HUES64 (cell line): ENCODE results near the gene ZNF594.
"Not testable (repeated sequence)": the region's sequence is repeated elsewhere in the genome, so short reads cannot be mapped to it uniquely, and the experiment has no call there.

Source experiments
- H3K27ac ChIP-seq: 2 replicates; pipeline ENCODE4 v1.7.0; 2013; ENCODE audit warnings: low read depth, low read length, inconsistent platforms
- H3K27me3 ChIP-seq: 2 replicates; pipeline ENCODE4 v1.6.1; 2013; ENCODE audit warnings: mild to moderate bottlenecking, low read length; ENCODE audit not compliant: insufficient read depth
- H3K36me3 ChIP-seq: 2 replicates; pipeline ENCODE4 v1.6.1; 2013; ENCODE audit warnings: mild to moderate bottlenecking, low read length; ENCODE audit not compliant: insufficient read depth
- H3K4me1 ChIP-seq: 2 replicates; pipeline ENCODE4 v1.6.1; 2013; ENCODE audit warnings: mild to moderate bottlenecking, low read length, moderate library complexity; ENCODE audit not compliant: insufficient read depth
- H3K4me3 ChIP-seq: 2 replicates; pipeline ENCODE4 v1.5.1; 2013; ENCODE audit warnings: mild to moderate bottlenecking, low read length, moderate library complexity
- H3K9ac ChIP-seq: 2 replicates; pipeline ENCODE4 v1.6.1; 2013; ENCODE audit warnings: mild to moderate bottlenecking, low read depth, low read length
- H3K9me3 ChIP-seq: 2 replicates; pipeline ENCODE4 v1.6.1; 2013; ENCODE audit warnings: low read depth, low read length; ENCODE audit not compliant: insufficient read depth
- WGBS: fragments of 150-250, 120-280 bp; methylation state at CpG from one replicate; pipeline ENCODE4 v1.1.7; 2013; ENCODE audit warnings: missing lambda C conversion rate; 5-methylcytosine and 5-hydroxymethylcytosine counted together

ZNF594 gene

DNA sequence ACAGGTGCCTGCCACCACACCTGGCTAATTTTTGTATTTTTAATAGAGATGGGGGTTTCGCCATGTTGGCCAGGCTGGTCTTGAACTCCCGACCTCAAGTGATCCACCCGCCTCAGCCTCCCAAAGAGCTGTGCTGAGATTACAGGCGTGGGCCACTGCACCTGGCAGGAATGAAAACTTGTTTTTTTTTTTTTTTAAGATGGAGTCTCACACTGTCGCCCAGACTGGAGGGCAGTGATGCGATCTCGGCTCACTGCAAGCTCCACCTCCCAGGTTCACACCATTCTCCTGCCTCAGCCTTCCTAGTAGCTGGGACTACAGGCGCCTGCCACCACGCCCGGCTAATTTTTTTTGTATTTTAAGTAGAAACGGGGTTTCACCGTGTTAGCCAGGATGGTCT is 30.2 kb upstream of the ZNF594 start:
- not testable (repeated sequence) for H3K9me3 ChIP-seq, H3K4me1 ChIP-seq, H3K9ac ChIP-seq, H3K27me3 ChIP-seq, H3K27ac ChIP-seq, H3K36me3 ChIP-seq, H3K4me3 ChIP-seq
- 97% methylated on average over 12 of the region's 12 CpGs for WGBS

DNA sequence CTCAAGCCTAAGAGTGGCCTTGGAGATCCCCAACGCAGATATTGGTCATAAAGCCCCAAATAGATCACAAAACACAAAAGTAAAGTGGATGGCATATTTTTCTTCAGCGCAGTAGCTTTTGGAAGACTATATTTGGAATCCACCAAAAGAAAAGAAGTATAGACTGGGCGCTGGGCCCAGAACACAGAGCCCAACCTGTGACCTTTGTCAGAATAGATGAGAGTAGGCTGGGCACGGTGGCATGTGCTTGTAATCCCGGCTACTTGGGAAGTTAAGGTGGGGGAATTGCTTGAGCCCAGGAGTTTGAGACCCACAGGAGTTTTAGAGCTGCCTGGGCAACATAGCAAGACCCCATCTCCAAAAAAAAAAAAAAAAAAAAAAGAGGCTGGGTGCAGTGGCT is 28.4 kb upstream of the ZNF594 start:
- Histone ChIP-seq H3K9ac (no peak overlapping the region), H3K27me3 (no peaks in the 10 kb centered on the region), H3K4me3 (no peak overlapping the region), H3K27ac (no peak overlapping the region), H3K9me3 (no peaks in the 10 kb centered on the region), H3K36me3 (no peaks in the 10 kb centered on the region), H3K4me1 (no peaks in the 10 kb centered on the region)
- WGBS, result 98% methylated on average over 5 of the region's 5 CpGs

DNA sequence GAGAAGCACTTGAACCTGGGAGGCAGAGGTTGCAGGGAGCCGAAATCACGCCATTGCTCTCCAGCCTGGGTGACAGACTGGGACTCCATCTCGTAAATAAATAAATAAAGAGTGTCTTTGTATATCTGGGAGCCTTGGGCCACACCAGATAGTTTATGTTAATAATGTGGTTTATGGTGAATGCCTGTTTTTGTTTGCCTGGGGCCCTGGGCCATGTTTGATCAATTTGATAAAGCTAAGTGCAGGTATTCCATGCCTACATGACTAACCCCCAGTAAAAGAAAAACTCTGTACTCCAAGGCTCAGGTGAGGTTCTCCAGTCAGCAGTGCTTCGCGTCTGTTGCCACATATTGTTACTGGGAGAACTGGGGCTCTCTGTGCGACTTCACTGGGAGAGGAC is 27.9 kb upstream of the ZNF594 start:
- Histone ChIP-seq H3K9me3 (no peaks in the 10 kb centered on the region), H3K9ac (no peak overlapping the region), H3K4me3 (no peak overlapping the region), H3K36me3 (no peaks in the 10 kb centered on the region), H3K4me1 (no peaks in the 10 kb centered on the region), H3K27ac (no peak overlapping the region), H3K27me3 (no peaks in the 10 kb centered on the region)
- 95% methylated on average over 6 of the region's 6 CpGs for WGBS

DNA sequence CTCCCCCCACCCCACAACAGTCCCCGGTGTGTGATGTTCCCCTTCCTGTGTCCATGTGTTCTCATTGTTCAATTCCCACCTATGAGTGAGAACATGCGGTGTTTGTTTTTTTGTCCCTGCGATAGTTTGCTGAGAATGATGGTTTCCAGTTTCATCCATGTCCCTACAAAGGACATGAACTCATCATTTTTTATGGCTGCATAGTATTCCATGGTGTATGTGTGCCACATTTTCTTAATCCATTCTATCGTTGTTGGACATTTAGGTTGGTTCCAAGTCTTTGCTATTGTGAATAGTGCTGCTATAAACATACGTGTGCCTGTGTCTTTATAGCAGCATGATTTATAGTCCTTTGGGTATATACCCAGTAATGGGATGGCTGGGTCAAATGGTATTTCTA is 25.9 kb upstream of the ZNF594 start:
- H3K9me3 ChIP-seq, H3K4me3 ChIP-seq, H3K27me3 ChIP-seq, H3K9ac ChIP-seq, H3K36me3 ChIP-seq, H3K27ac ChIP-seq, H3K4me1 ChIP-seq: not testable (repeated sequence)
- 100% methylated on average over 2 of the region's 5 CpGs for WGBS

DNA sequence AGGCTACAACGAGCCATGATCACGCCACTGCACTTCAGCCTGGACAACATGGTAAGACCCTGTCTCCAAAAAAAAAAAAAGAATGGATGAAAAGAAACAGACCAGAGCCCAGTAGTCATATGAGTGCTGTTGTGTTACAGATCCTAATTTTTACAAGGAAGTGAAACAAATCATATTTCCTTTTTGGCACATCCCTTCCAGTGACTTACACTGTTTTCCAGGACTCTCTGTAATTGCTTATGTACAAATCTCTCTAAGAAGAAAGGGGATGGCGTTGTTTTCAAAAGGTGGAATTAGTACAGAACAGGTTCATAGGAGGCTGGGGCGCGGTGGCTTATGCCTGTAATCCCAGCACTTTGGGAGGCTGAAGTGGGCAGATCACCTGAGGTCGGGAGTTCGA is 19.8 kb upstream of the ZNF594 start:
- H3K9me3 ChIP-seq, result no peaks in the 10 kb centered on the region
- H3K27ac ChIP-seq, result no peak overlapping the region
- H3K36me3 ChIP-seq, result no peaks in the 10 kb centered on the region
- H3K9ac ChIP-seq, result no peak overlapping the region
- no peaks in the 10 kb centered on the region for H3K4me1 ChIP-seq
- no peaks in the 10 kb centered on the region for H3K27me3 ChIP-seq
- H3K4me3 ChIP-seq, result no peak overlapping the region
- 97% methylated on average over 7 of the region's 7 CpGs for WGBS

DNA sequence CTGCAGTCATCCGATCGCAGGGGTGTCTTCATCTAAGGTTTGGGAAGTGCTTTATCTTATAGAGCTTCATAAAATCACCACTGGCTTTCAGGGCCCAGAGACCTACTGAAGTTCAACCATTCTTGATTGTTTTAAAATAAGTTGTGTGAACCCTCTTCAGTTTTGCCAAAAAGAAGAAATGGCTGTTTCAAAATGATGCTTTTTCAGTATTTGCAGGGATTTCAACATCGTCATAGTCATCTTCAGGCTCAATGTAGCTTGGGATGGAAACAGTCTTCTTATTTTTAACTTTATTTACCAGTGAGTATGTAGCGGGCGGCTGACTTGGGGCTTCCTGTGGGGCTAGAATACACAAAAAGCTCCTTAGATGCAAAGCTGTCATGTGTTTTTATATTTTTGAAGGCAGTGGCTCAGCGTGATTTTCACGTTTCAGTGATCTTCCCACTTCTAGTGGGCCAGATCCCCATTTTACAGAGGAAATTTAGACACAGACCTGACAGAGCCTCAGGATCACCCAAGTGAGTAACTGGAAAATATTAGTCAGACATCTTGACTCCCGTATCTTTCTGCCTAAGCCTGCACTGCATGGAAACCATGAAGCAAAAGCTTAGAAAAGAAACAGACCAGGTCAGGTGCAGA is 19.1 kb upstream of the ZNF594 start:
- H3K27me3 ChIP-seq, result no peaks in the 10 kb centered on the region
- no peak overlapping the region for H3K9ac ChIP-seq
- H3K4me1 ChIP-seq, result no peaks in the 10 kb centered on the region
- WGBS, result 94% methylated on average over 8 of the region's 8 CpGs
- no peaks in the 10 kb centered on the region for H3K9me3 ChIP-seq
- H3K36me3 ChIP-seq, result no peaks in the 10 kb centered on the region
- H3K4me3 ChIP-seq, result no peak overlapping the region
- H3K27ac ChIP-seq, result no peak overlapping the region

DNA sequence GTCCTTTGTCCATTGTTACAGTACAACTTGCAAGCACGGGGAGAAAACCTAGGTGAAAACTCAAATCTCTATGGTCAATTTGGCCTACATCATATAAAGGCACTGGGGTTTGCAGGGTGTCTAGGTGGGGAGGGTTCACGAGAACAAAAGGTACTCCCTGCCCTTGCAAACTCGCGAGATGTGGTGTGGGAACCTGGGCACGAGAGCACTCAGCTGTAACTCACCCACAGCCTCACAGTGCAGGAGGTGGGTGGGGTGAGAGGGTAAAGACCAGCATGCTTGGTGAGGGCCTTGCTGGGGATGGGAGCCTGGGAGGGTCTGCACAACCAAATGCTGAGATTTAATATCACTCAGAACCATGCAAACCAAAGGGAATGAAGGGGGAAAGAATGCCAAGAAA is 18.4 kb upstream of the ZNF594 start:
- no peaks in the 10 kb centered on the region for H3K4me1 ChIP-seq
- H3K27ac ChIP-seq, result no peak overlapping the region
- H3K4me3 ChIP-seq, result no peak overlapping the region
- WGBS, result 97% methylated on average over 5 of the region's 5 CpGs
- no peaks in the 10 kb centered on the region for H3K9me3 ChIP-seq
- H3K36me3 ChIP-seq, result no peaks in the 10 kb centered on the region
- no peak overlapping the region for H3K9ac ChIP-seq
- no peaks in the 10 kb centered on the region for H3K27me3 ChIP-seq

DNA sequence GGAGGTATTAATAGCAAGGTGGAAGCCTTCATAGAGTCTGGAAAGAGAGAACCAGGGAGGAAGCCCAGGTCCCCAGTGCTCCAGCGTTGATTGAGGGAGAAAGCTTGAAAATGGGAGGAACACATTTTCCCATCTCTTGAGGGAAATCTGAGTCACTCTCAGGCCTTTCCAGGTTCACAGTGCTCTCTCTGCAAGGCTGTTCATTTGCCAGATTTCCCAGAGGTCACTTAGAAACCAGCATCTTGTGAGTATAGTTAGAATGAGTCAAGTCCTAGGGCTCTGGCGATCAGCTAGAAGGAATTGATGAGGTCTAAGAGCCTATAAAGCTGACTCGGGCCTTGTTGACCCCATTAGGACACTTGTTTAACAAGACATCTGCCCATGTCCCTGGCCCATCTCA is 17.7 kb upstream of the ZNF594 start:
- no peak overlapping the region for H3K4me3 ChIP-seq
- whole genome bisulfite sequencing, result 89% methylated on average over 3 of the region's 3 CpGs
- no peaks in the 10 kb centered on the region for H3K36me3 ChIP-seq
- H3K9ac ChIP-seq, result no peak overlapping the region
- H3K9me3 ChIP-seq, result no peaks in the 10 kb centered on the region
- no peak overlapping the region for H3K27ac ChIP-seq
- no peaks in the 10 kb centered on the region for H3K4me1 ChIP-seq
- H3K27me3 ChIP-seq, result no peaks in the 10 kb centered on the region

DNA sequence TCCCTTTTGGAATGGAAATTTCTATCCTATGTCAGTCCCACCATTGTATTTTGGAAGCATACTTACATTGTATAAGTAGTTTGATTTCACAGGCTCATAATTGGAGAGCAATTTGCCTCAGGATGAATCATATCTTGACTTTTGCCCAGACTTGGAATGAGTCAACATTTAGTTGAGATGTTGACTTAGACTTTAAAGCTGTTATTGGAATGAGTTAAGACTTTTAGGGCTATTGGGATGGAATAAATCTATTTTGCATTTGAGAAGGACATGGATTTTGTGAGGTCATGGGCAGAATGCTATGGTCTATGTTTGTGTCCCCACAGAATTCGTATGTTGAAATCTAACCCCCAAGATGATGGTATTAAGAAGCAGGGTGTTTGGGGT is 12.2 kb upstream of the ZNF594 start:
- no peak overlapping the region for H3K27ac ChIP-seq
- H3K4me3 ChIP-seq, result no peak overlapping the region
- H3K9me3 ChIP-seq, result no peaks in the 10 kb centered on the region
- H3K9ac ChIP-seq, result no peak overlapping the region
- 89% methylated on average over 1 of the region's 1 CpG for WGBS
- no peaks in the 10 kb centered on the region for H3K27me3 ChIP-seq
- H3K36me3 ChIP-seq, result no peaks in the 10 kb centered on the region
- no peaks in the 10 kb centered on the region for H3K4me1 ChIP-seq

DNA sequence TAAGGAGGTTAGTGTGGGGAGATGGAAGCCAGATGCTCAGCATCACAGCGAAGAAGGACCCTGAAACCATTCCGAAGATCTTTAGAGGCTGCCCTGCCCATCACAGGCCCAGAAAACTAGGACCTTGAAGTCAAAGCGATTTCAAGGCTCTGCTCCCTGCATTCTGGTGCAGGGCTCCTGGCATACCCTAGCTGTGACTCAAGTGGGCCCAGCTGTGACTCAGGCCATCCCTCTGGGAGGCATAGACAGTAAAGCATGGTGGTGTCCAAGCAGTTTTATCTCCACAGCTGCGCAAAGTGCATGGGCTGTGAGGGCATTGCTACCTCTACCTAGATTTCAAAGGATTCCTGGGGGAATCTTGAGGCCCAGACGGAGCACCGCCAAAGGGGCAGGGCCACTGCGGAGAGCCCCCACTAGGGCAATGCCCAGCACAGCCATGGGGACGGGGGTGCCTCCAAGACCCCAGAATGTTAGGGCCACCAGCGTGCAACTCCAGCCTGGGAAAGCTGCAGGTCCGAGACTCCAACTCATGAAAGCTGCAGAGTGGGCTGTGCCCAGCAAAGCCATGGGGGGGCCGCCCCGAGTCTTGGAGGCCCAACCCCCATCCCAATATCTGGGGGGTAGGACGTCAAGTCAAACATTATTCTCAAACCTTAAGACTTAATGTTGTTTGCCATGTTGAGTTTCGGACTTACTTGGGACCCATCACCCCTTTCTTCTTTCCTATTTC is 11.7 kb upstream of the ZNF594 start:
- Histone ChIP-seq H3K27me3 (no peaks in the 10 kb centered on the region), H3K4me3 (no peak overlapping the region), H3K4me1 (no peaks in the 10 kb centered on the region), H3K9ac (no peak overlapping the region), H3K27ac (no peak overlapping the region), H3K9me3 (no peaks in the 10 kb centered on the region), H3K36me3 (no peaks in the 10 kb centered on the region)
- WGBS, result 93% methylated on average over 14 of the region's 14 CpGs

DNA sequence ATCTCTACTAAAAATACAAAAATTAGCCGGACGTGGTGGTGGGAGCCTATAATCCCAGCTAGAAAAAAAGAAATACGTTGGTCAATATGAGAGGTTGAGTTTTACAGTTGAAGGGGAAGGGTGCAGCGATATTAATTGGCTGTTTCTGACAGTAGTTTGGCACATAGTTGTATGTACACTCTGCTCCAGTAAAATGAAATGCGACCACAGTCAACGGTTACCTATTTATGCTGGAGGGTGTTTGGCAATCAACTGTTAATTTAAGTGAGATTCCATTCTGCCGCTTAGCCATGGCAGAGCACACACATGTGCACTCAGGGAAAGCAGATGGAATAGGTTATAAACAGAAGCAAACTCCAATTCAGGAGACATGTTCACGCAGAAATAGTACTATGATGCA is 9.3 kb upstream of the ZNF594 start:
- WGBS, result 95% methylated on average over 7 of the region's 8 CpGs
- Histone ChIP-seq H3K27ac (no peak overlapping the region), H3K36me3 (no peaks in the 10 kb centered on the region), H3K9ac (no peak overlapping the region), H3K27me3 (no peaks in the 10 kb centered on the region), H3K4me3 (no peak overlapping the region), H3K9me3 (no peaks in the 10 kb centered on the region), H3K4me1 (no peaks in the 10 kb centered on the region)

DNA sequence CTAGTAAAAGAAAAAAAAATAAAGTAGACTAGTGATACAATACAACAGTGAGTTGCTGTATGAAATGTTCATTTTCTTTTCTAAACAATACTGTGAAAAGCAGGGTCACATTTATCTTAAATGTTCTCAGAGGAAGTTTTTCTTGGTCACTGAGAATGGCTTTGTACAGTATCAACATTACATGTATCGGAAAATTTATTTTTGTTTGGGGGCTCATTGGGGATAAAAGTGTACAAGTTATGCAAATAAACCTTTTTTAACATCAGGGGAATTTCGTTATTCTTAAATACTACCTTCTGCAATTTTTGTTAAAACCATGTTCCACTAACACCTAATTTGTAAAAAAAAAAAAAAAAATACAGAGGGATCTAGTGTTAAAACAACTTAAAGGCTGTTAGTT is 8.7 kb upstream of the ZNF594 start:
- no peaks in the 10 kb centered on the region for H3K36me3 ChIP-seq
- H3K9me3 ChIP-seq, result no peaks in the 10 kb centered on the region
- no peaks in the 10 kb centered on the region for H3K4me1 ChIP-seq
- H3K4me3 ChIP-seq, result no peak overlapping the region
- WGBS, result no CpG with 5 or more reads among the region's 2 CpGs
- H3K9ac ChIP-seq, result no peak overlapping the region
- no peak overlapping the region for H3K27ac ChIP-seq
- H3K27me3 ChIP-seq, result no peaks in the 10 kb centered on the region
